Activated T-helper 17 cell treated with anti-CD3 and anti-CD28 coated beads, Interleukin-2, amount 50 U/mL, for 72 hours (primary cell): ENCODE measurements around the gene IGF2BP2. TPM values are rescaled to one million over a fixed set of nuclear protein-coding genes. Genes with fewer than 3 reads are reported as not detected.
"Not testable (repeated sequence)": the region's sequence is repeated elsewhere in the genome, so short reads cannot be mapped to it uniquely, and the experiment has no call there.

Experiments
- ATAC-seq: fragments of 150-1000 bp; cut with Tn5 transposase; replicated peaks from 2 replicates; pipeline ENCODE4 v1.10.0; 2021; ENCODE audit warnings: mild to moderate bottlenecking, moderate library complexity
- H3K27ac Mint-ChIP-seq: one replicate; pipeline ENCODE4 v1.8.0; 2022; ENCODE audit warnings: mixed read lengths
- H3K27me3 Mint-ChIP-seq: one replicate; pipeline ENCODE4 v1.8.0; 2022; ENCODE audit warnings: mixed read lengths
- H3K36me3 Mint-ChIP-seq: one replicate; pipeline ENCODE4 v1.8.0; 2022; ENCODE audit warnings: low read depth, mild to moderate bottlenecking, mixed read lengths
- H3K4me1 Mint-ChIP-seq: one replicate; pipeline ENCODE4 v1.8.0; 2022; ENCODE audit warnings: mixed read lengths
- H3K4me3 Mint-ChIP-seq: one replicate; pipeline ENCODE4 v1.8.0; 2022; ENCODE audit warnings: mild to moderate bottlenecking, mixed read lengths
- H3K9me3 Mint-ChIP-seq: one replicate; pipeline ENCODE4 v1.8.0; 2022; ENCODE audit warnings: mixed read lengths
- total RNA-seq, 2 donors: library from RNA; stranded (reverse); gene quantifications; one replicate each; pipeline ENCODE4 v1.2.3, GENCODE V29; 2022

The IGF2BP2 gene
- total RNA-seq, 2 donors from 2014 or later = 0.28 to 0.82 TPM

DNA sequence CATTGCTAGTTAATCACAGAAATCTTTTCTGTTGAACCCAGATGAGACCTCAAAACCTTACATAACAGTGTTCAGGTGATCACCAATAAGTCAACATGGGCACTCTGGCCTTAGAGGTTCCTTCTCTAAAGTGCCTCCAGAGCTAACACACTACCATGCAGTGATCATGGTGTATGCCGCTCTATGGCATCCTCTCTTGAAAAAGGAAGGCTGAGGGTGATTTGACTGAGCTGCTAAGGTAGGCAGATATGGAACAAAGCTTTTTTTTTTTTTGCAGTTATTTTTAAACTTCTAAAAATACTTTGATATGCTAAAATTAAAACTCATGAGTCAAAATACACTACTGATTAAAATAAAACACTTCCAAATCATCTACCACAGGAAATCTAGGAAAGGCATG, 46.0 kb downstream of the IGF2BP2 start:
- Mint-ChIP-seq H3K4me3 (no peak overlapping the region), H3K4me1 (peaks cover under 1% of the 10 kb centered on the region), H3K36me3 (no peaks in the 10 kb centered on the region), H3K9me3 (peaks cover 3% of the 10 kb centered on the region), H3K27ac (no peak overlapping the region), H3K27me3 (peaks cover 20% of the 10 kb centered on the region)
- ATAC-seq = no peak

DNA sequence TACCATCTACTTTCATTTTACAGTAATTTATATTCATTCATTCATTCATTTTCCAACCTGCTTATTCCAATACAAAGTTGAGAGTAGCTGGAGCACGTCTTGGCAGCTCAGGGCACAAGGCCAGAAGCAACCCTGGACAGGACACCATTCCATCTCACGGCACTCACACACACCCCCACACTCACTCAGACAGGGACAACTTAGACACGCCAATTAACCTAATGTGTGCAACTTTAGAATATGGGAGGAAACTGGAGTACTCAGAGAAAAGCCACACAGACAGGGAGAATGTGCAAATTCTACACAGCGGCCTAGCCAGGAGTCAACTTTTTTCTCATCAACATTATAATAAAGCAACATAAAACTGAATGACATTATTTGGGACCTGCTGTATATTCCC, 46.7 kb downstream of the IGF2BP2 start:
- Mint-ChIP-seq H3K4me1 (peaks cover 3% of the 10 kb centered on the region), H3K4me3 (no peak overlapping the region)
- ATAC-seq = no peak

DNA sequence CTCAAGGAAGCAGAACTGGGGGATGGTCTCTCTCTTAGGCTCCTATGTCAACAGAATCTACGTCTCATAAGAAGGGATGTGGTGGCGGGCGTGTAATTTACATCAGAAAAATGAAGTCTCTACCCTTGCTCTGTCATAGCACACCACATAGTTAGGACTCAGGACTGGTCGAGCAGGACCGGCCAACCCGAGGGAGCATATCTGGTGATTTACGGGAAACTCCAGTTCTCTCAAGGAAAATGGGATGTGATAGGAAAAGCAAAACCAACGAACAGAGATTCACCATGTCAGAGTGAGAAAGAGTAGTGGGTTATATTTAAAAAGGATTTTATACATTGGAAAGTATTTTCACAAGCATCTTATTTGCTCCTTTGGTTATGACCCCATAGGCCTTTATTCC, 54.7 kb downstream of the IGF2BP2 start:
- H3K9me3 Mint-ChIP-seq = no peaks in the 10 kb centered on the region
- H3K4me3 Mint-ChIP-seq = no peak overlapping the region
- no peaks in the 10 kb centered on the region for H3K36me3 Mint-ChIP-seq
- no peak overlapping the region for H3K27ac Mint-ChIP-seq
- peaks cover 20% of the 10 kb centered on the region for H3K27me3 Mint-ChIP-seq
- no peak for ATAC-seq
- peaks cover 3% of the 10 kb centered on the region for H3K4me1 Mint-ChIP-seq

More for the DNA sequence above, 46.7 kb downstream of the IGF2BP2 start:
- no peaks in the 10 kb centered on the region for H3K36me3 Mint-ChIP-seq
- peaks cover 3% of the 10 kb centered on the region for H3K9me3 Mint-ChIP-seq
- H3K27ac Mint-ChIP-seq = no peak overlapping the region
- H3K27me3 Mint-ChIP-seq = peaks cover 21% of the 10 kb centered on the region

DNA sequence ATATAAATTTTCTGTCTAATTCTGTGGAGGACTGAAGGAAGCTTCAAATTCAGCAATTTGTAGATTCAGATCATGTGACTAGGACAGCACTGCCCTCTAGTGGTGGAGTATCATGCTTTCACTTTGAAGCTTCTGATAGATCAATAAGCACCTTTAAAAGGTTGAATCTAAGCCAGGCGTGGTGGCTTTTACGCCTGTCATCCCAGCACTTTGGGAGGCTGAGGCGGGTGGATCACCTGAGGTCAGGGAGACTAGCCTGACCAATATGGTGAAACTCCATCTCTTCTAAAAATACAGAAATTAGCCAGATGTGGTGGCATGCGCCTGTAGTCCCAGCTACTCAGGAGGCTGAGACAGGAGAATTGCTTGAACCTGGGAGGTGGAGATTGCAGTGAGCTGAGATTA, 56.3 kb downstream of the IGF2BP2 start:
- not testable (repeated sequence) for H3K9me3 Mint-ChIP-seq, H3K4me3 Mint-ChIP-seq, H3K36me3 Mint-ChIP-seq, H3K4me1 Mint-ChIP-seq, H3K27ac Mint-ChIP-seq
- ATAC-seq = peak; percentile 38
- peaks cover 22% of the 10 kb centered on the region for H3K27me3 Mint-ChIP-seq

DNA sequence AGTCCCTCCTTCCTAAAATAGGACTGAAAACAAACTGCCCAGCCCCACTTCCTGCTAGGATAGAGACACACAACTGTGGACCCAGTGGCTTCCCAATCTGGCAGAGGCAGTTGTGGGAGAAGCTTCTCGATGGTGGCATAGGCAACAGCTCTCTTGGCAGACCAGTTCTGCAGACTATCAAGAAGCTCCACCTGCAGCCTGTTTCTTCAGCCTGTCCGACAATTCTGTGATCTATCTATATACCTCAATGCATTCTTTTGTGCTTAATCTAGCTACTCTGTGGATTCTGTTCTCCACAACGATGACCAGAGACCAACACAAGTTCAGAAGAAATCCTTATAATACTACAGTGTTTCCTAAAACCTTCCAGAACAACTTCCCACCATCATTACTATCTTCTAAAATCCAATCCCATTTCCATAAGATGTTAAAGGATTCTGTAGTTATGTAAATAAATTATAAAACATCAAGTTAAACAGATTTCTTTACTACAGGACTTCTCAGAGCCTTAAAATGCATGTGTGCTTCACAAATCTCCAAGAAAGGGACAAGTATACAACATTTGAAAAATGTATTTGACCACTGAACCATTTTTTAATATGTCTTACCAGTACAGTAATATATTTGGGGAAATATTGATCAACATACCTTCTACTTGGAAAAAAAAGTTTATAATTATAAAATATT, 57.7 kb downstream of the IGF2BP2 start:
- no peak overlapping the region for H3K4me3 Mint-ChIP-seq
- no peaks in the 10 kb centered on the region for H3K9me3 Mint-ChIP-seq
- no peaks in the 10 kb centered on the region for H3K4me1 Mint-ChIP-seq
- H3K27me3 Mint-ChIP-seq = peaks cover 23% of the 10 kb centered on the region
- no peaks in the 10 kb centered on the region for H3K36me3 Mint-ChIP-seq
- no peak for ATAC-seq
- no peak overlapping the region for H3K27ac Mint-ChIP-seq

DNA sequence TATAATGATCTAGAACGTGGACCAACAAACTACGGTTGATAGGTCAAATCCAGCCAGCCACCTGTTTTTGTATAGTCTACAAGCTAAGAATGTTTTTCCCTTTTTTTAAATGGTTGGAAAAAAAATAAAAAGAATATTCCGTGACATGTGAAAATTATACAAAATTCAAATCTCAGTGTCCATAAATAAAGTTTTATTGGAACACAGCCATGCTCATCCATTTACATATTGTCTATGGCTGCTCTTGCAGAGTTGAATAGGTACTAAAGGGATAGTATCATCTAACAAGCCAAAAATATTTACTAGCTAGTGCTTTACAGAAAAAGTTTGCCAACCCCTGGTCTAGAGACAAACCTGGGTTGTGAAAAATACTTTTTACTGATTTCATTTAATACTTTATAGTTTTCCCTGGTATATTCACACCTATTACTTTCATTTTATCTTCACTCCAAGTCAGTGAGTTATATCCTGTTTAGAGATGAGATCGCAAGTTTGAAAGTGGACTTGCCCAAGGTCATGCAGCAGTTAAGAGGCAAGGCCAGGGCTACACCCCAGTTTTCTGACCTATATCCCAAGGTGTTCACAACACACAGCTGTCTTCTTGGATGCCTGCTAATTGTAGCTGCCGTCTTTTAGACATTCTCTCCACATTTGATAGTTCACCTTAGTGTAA, 58.4 kb downstream of the IGF2BP2 start:
- Mint-ChIP-seq H3K27me3 (peaks cover 23% of the 10 kb centered on the region), H3K4me1 (no peaks in the 10 kb centered on the region), H3K9me3 (no peaks in the 10 kb centered on the region), H3K27ac (no peak overlapping the region), H3K4me3 (no peak overlapping the region), H3K36me3 (no peaks in the 10 kb centered on the region)
- ATAC-seq = no peak

DNA sequence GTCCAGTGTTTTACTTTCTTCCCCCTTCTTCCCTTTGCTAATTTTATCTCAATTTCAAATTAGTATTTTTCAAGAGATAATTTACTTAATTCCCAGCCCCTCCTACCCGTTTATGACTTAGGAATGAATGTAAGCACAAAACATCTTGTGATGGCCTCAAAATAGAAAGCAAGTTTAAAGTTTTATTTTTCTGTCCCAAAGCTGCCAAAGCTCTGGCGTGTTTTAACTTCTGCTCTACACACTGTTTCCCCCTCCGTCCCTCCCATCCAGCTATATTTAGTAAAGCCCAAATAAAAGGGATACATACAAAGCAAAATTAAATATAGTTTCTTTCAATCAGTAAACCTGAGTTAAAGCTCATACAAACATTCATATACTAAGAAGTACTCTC, 59.9 kb downstream of the IGF2BP2 start:
- no peaks in the 10 kb centered on the region for H3K4me1 Mint-ChIP-seq
- H3K36me3 Mint-ChIP-seq = no peaks in the 10 kb centered on the region
- peaks cover 35% of the 10 kb centered on the region for H3K27me3 Mint-ChIP-seq
- no peak for ATAC-seq
- H3K27ac Mint-ChIP-seq = no peak overlapping the region
- H3K9me3 Mint-ChIP-seq = no peaks in the 10 kb centered on the region
- H3K4me3 Mint-ChIP-seq = no peak overlapping the region

DNA sequence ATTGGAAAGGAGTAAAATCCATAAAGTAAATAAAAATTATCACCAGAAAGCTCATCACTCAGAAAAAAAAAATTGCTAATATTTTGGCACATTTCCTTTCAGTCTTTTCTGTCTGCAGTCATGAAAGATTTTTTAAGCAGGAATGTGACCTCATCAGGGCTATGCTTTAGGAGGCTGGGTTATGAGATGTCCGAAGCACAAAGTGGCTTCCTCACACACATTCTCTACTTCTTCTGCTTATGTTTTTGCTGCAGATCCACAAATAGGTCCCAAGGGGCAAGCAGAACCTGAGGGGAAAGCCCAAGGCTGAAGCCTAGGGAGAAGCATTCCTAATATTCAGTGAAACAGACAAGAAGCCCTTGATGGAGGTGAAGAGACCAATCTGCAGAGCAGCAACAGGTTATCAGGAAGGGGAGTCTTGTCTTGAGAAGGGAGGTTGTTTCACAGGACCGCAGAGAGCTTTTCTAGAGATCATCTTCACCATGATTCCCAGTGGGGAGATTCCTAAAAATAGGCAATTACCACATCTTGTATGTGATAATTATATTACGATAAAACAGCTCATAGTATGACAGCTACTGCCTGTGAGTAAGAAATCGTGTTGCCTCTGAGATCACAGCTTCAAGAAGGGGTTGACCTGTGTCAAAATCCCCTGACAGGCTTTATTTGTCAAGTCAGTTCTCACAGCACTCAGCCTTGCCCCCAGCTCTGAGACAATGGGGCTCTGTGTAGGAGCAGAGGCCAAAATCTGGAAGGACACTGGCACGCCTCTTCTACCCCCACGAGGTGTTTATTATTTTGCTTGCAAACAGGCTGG, 60.5 kb downstream of the IGF2BP2 start:
- no peak overlapping the region for H3K27ac Mint-ChIP-seq
- no peaks in the 10 kb centered on the region for H3K9me3 Mint-ChIP-seq
- H3K4me1 Mint-ChIP-seq = no peaks in the 10 kb centered on the region
- no peaks in the 10 kb centered on the region for H3K36me3 Mint-ChIP-seq
- ATAC-seq = no peak
- no peak overlapping the region for H3K4me3 Mint-ChIP-seq
- H3K27me3 Mint-ChIP-seq = peaks cover 33% of the 10 kb centered on the region

DNA sequence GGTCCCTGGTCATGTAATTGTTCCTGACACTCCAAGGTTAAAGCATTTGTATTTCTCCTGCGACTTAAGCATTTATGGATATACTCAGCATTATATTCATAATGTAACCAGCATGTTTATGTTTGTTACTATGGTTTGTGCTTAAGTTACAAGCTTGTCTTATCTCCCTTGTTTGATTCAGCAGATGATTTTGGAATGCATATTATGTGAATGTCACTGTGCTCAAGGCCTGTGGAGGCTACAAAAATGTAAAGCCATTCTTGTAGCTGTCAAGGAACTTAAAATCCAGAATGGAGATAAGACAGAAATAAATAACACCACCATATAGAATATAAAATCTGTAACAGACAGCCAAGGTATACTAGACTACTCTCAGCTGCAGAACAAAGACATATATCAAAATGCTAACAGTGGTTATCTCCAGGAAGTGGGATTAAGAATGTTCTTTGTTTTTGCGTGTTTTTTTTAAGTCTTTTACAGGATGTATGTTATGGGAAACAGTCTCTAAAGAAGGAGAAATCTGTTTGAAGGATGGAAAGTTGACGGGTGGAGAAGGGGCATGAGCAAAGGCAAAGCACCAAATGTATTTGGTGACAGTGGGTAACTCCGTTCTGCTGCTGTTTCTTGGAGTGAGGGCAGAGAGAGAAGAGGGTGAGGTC, 61.4 kb downstream of the IGF2BP2 start:
- no peak overlapping the region for H3K27ac Mint-ChIP-seq
- H3K27me3 Mint-ChIP-seq = peaks cover 38% of the 10 kb centered on the region
- no peaks in the 10 kb centered on the region for H3K4me1 Mint-ChIP-seq
- no peak overlapping the region for H3K4me3 Mint-ChIP-seq
- no peaks in the 10 kb centered on the region for H3K36me3 Mint-ChIP-seq
- no peaks in the 10 kb centered on the region for H3K9me3 Mint-ChIP-seq
- no peak for ATAC-seq

DNA sequence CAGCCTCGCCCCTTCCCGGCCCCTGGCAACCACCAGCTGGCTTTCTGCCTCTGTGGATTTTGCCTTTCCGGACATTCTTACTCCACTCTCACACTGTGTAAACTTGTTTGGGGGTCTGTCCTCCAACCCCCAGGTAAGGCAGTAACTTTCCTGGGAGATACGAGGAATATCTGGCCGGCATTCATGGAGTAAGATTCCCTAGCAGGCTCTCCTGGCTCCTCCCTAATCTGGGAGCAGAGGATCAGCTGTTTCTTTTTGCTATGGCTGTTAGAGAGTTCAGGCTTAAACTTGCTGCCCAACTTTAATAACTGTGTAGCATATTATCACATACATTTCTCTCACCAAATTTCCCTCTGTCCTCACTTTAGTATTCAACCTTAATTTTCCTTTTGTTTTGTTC, 64.3 kb downstream of the IGF2BP2 start:
- peaks cover 48% of the 10 kb centered on the region for H3K27me3 Mint-ChIP-seq
- H3K4me3 Mint-ChIP-seq = no peak overlapping the region
- H3K9me3 Mint-ChIP-seq = peaks cover 9% of the 10 kb centered on the region
- no peaks in the 10 kb centered on the region for H3K4me1 Mint-ChIP-seq
- no peak for ATAC-seq
- H3K27ac Mint-ChIP-seq = no peak overlapping the region
- H3K36me3 Mint-ChIP-seq = no peaks in the 10 kb centered on the region

DNA sequence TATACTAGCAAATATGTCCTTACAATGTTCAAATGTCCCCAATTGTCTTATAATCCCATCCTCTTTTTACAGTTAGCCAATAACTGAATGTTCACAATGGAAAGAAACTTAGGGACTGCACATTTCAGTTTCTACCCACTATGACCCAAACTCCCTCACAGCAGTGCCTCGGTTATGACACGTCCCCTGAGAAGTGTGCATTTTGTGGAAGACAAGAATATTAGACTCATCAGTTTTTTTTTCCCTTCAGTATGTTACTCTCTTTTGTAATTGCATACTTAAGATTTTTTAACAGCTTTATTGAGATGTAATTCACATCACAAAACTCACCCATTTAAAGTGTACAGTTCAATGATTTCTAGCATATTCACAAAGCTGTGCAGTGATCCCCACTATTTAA, 64.8 kb downstream of the IGF2BP2 start:
- H3K4me1 Mint-ChIP-seq = no peaks in the 10 kb centered on the region
- no peak overlapping the region for H3K4me3 Mint-ChIP-seq
- no peak for ATAC-seq
- H3K36me3 Mint-ChIP-seq = no peaks in the 10 kb centered on the region
- H3K27me3 Mint-ChIP-seq = peaks cover 43% of the 10 kb centered on the region
- no peak overlapping the region for H3K27ac Mint-ChIP-seq
- peaks cover 9% of the 10 kb centered on the region for H3K9me3 Mint-ChIP-seq

DNA sequence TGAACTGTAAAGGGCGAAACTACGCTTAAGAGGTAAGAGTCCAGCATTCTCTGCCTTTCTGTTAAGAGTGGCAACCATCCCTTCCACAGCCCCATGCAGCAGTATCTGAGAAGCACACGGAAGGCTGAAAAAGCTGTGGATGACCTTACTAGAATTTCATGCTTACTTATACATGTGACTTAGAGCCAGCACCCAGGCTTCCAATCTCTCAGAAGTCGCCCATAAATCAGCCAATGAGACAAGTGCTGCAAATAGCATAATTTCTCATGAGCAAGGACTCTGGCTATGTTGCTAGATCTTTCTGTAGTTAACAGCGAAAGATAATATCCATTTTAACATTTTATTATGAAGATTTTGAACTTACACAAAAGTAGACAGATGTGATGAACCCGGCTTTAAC, 65.3 kb downstream of the IGF2BP2 start:
- Mint-ChIP-seq H3K27me3 (peaks cover 43% of the 10 kb centered on the region), H3K27ac (no peak overlapping the region)

DNA sequence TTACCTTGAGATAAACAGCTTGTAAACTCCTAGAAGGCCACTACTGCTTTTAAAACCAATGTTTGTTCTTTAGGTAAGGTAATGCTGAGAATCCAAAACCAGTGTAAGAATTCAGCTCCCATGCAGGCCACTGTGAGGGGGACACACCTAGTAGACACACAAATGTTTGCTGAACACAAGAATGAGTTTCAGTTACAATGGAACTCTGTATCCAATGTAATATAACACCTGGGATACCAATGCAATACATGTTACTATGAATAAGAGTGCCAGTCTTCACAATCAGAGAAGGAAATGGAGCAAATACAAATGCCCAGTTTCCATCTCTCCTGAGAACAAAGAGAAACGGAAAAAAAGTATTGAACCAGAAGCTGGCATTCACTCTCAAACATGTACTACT, 65.9 kb downstream of the IGF2BP2 start:
- Mint-ChIP-seq H3K9me3 (peaks cover 9% of the 10 kb centered on the region), H3K36me3 (no peaks in the 10 kb centered on the region), H3K27me3 (peaks cover 40% of the 10 kb centered on the region), H3K4me1 (no peaks in the 10 kb centered on the region), H3K27ac (no peak overlapping the region), H3K4me3 (no peak overlapping the region)
- ATAC-seq = no peak

More for the DNA sequence above, 65.3 kb downstream of the IGF2BP2 start:
- no peaks in the 10 kb centered on the region for H3K4me1 Mint-ChIP-seq
- no peaks in the 10 kb centered on the region for H3K36me3 Mint-ChIP-seq
- H3K9me3 Mint-ChIP-seq = peaks cover 9% of the 10 kb centered on the region
- no peak for ATAC-seq
- H3K4me3 Mint-ChIP-seq = no peak overlapping the region

DNA sequence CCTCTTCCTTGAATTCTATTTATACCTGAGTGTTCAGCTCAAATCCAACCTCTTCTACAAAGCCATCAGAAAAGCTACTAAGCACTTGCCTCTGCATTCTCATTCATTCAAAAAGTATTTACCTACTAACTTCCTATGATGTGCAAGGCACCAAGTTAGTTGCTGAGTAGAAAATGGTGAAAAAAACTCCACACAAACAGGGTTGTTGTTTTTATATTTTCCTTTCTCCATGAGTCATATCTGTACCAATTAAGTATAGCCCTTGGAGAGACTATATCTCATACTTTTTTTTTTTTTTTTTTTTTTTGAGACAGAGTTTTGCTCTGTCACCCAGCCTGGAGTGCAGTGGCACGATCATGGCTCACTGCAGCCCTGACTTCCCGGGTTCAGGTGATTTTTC, 67.7 kb downstream of the IGF2BP2 start:
- no peak for ATAC-seq
- H3K4me3 Mint-ChIP-seq = no peak overlapping the region
- H3K27me3 Mint-ChIP-seq = peaks cover 31% of the 10 kb centered on the region

More for the DNA sequence above, 67.7 kb downstream of the IGF2BP2 start:
- H3K9me3 Mint-ChIP-seq = peaks cover 9% of the 10 kb centered on the region
- H3K36me3 Mint-ChIP-seq = no peaks in the 10 kb centered on the region
- H3K27ac Mint-ChIP-seq = no peak overlapping the region
- no peaks in the 10 kb centered on the region for H3K4me1 Mint-ChIP-seq
